ENCODE data around the gene ECE2. TPM values are rescaled to one million over a fixed set of nuclear protein-coding genes. Genes with fewer than 3 reads are reported as not detected.

The ECE2 gene
- total and polyA plus RNA-seq, 10 of the 15 experiments (the other 5 are each of a cell fraction or from before 2014, with no cell fraction given): not detected

DNA sequence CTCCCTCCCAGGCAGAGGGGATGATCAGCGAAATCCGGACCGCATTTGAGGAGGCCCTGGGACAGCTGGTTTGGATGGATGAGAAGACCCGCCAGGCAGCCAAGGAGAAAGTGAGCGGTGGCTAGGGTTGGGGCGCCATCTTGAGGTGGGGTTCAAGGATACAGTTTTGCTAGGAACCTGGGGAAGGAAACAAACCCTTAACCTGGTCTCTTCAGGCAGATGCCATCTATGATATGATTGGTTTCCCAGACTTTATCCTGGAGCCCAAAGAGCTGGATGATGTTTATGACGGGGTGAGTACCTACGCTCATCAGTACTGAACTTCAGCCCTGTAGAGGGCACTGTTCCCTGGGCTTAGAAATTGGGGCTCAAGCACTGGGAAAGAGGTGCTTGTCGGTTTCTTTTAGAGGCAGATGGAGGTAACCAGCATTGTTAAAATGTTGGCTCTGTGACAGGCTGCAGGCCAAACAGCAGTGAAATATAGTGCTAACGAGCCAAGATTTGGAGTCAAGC is 13.7 kb downstream of the ECE2 start:
- ChIA-PET SMC1A (ENCODE audit: uncharacterized antibody, unreplicated experiment) (interaction anchor here (0.6 to 1.7 kb wide), 4 partner anchors 102 to 394 kb away, joined by 3 to 9 read pairs (median 3); no protein-coding TSS in a partner anchor), RAD21 (ENCODE audit: unreplicated experiment) (interaction anchor here (0.8 to 1.2 kb wide), 3 partner anchors 37 to 394 kb away, joined by 3 to 6 read pairs (median 3); no protein-coding TSS in a partner anchor), POLR2A (no interaction called here), CTCF (interaction anchor here (0.6 to 1.9 kb wide), 8 partner anchors 18 to 394 kb away, joined by 3 to 12 read pairs (median 4); no protein-coding TSS in a partner anchor)
- Histone ChIP-seq H3K27ac (ENCODE audit: control insufficient read depth, insufficient read depth) (no peak overlapping the region), H2AFZ (ENCODE audit: control insufficient read depth, low read depth, low read length) (no peak overlapping the region), H3K27me3 (replicated peaks in 1 of 2; ENCODE audit: control insufficient read depth in 2 of 2, insufficient read depth in 2 of 2, low read length in 1 of 2) (no peaks in the 10 kb centered on the region; a peak in 1 of 4 replicates), H3K4me3 (no peak overlapping the region), H3K36me3 (ENCODE audit: control insufficient read depth in 2 of 2, insufficient read depth in 2 of 2, low read length in 1 of 2) (no peaks in the 10 kb centered on the region), H3K4me1 (ENCODE audit: control insufficient read depth, insufficient read depth, low read length) (no peaks in the 10 kb centered on the region), H3K9me3 (replicated peaks; ENCODE audit: control insufficient read depth, insufficient read depth, low read length) (no peaks in the 10 kb centered on the region), H3K4me2 (ENCODE audit: control insufficient read depth, insufficient read depth) (no peak overlapping the region), H3K9ac (ENCODE audit: control insufficient read depth, insufficient read depth, low read length) (no peak overlapping the region), H4K20me1 (ENCODE audit: control insufficient read depth, insufficient read depth) (no peaks in the 10 kb centered on the region), H3K79me2 (ENCODE audit: control insufficient read depth, insufficient read depth, low read length) (no peaks in the 10 kb centered on the region)
- BruUV-seq (replicated peaks): no TSS peak
- in situ Hi-C loops (cut with MboI) (loop anchor here (5.0 kb wide), 1 partner anchor 397 kb away; no protein-coding TSS in a partner anchor), intact Hi-C loops (cut with micrococcal nuclease; ENCODE audit: unreplicated experiment) (loop anchor here (1.0 to 2.0 kb wide), 2 partner anchors 63 to 394 kb away; no protein-coding TSS in a partner anchor)
- DNase-seq (ENCODE audit: low read depth, low spot score) (no peak), FAIRE-seq (peak; percentile 62), ATAC-seq (peak; percentile 88)
- WGBS (ENCODE audit: insufficient coverage, insufficient replicate concordance, low lambda C conversion rate, missing lambda C conversion rate): 13% methylated on average over 10 of the region's 10 CpGs
- TF ChIP-seq BCL11A (IDR thresholded peaks at IDR 0.05; ENCODE audit: low read depth, low read length) (no peak), YY1 (IDR thresholded peaks at IDR 0.05; ENCODE audit: low read depth, low read length) (peak; percentile 41; the same call in 1 of the 2 replicates), CBX3 (IDR thresholded peaks at IDR 0.05; ENCODE audit: borderline replicate concordance, low read depth) (no peak), HDAC2 (IDR thresholded peaks at IDR 0.05) (no peak), ZNF24 (IDR thresholded peaks at IDR 0.05) (no peak), RB1 (IDR thresholded peaks at IDR 0.05; ENCODE audit: borderline replicate concordance) (0 out of 2 replicates have a peak, but pooled peaks have one; percentile 20), POU2F2 (IDR thresholded peaks at IDR 0.05; ENCODE audit: borderline replicate concordance, low read depth, low read length) (no peak), RELA (IDR thresholded peaks at IDR 0.05; ENCODE audit: borderline replicate concordance, partially characterized antibody) (peak; percentile 19), CTCF (IDR thresholded peaks at IDR 0.05 in 2 of 3, conservative IDR thresholded peaks at IDR 0.05 in 1 of 3; ENCODE audit: control insufficient read depth in 2 of 3, extremely low read depth in 1 of 3, insufficient read depth in 1 of 3, low read depth in 3 of 3, low read length in 3 of 3) (peak; percentile 63 to 68 (median 68)), RAD21 (IDR thresholded peaks at IDR 0.05; ENCODE audit: insufficient read depth, low read depth, low read length) (peak; percentile 76), SMC3 (IDR thresholded peaks at IDR 0.05; ENCODE audit: borderline replicate concordance, low read length) (peak; percentile 61; the same call in 1 of the 2 replicates)
